HG02852 (cell line): ENCODE measurements around the gene IFNGR2.
A peak's percentile ranks its signal among the peaks of the same experiment; 100 is the strongest.

Experiments used
- ATAC-seq: cut with Tn5 transposase; IDR thresholded peaks from one replicate; pipeline ENCODE4 v1.9.1; 2021; ENCODE audit warnings: mild to moderate bottlenecking, moderate library complexity; ENCODE audit not compliant: unreplicated experiment

Gene IFNGR2

GRCh38 chr21:33479679-33480480, 76.7 kb downstream of the IFNGR2 start, which contains the start of gene TMEM50B:
Gene TMEM50B, minus strand, starts transcription at chr21:33479974. Its CDS starts 11,089 bp downstream, at chr21:33468885.
- peak; percentile 92 for ATAC-seq

GRCh38 chr21:33480481-33481103, 77.4 kb downstream of the IFNGR2 start:
- ATAC-seq, result no peak

- ATAC-seq, result no peak
Measured at GRCh38 chr21:33481314-33481943, 78.2 kb downstream of the IFNGR2 start.
